Right lobe of liver (tissue), 4 donors: Measurements from ENCODE around the gene NOXRED1.

Source experiments
- POLR2A ChIP-seq: fragments of 450-650 bp; IDR thresholded peaks from one replicate; pipeline ENCODE4 v1.6.1; 2017; ENCODE audit warnings: antibody characterized with exemption, mild to moderate bottlenecking
- TF ChIP-seq, protein P1 (sequence below), 4 donors: fragments of 200-600 bp in 3 of 4; fragments of 450-650 bp in 1 of 4; IDR thresholded peaks; one replicate each; pipeline versions ENCODE4 v1.5.1 to v1.8.0; 2016 to 2022; ENCODE audit warnings: antibody characterized with exemption in 4 of 4, mild to moderate bottlenecking in 2 of 4
- donor health status: DM: no; HTN: no; CAD: no.
- donor health status: DM: no; HTN: no; CAD: no.
- donor health status: DM: no; HTN: yes; CAD: no.

DNA sequence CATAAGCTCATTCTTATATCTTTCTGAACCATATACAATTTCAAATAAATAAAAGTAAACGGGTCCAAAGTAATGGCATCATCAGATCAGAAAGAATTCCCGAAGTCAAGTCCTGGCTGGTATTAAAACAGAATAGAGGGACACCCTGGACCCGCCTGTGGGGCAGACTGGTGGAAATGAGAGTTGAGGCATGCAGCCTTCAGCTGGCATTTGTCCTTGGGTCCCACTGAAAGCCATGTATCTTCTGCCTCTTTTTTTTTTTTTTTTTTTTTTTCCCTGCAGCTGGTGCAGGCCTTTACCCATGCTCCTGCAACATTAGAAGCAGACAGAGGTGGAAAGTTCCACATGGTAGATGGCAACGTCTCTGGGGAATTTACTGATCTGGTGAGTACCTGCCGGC lies 44.5 kb upstream of the NOXRED1 start:
- TF ChIP-seq, protein P1, sequence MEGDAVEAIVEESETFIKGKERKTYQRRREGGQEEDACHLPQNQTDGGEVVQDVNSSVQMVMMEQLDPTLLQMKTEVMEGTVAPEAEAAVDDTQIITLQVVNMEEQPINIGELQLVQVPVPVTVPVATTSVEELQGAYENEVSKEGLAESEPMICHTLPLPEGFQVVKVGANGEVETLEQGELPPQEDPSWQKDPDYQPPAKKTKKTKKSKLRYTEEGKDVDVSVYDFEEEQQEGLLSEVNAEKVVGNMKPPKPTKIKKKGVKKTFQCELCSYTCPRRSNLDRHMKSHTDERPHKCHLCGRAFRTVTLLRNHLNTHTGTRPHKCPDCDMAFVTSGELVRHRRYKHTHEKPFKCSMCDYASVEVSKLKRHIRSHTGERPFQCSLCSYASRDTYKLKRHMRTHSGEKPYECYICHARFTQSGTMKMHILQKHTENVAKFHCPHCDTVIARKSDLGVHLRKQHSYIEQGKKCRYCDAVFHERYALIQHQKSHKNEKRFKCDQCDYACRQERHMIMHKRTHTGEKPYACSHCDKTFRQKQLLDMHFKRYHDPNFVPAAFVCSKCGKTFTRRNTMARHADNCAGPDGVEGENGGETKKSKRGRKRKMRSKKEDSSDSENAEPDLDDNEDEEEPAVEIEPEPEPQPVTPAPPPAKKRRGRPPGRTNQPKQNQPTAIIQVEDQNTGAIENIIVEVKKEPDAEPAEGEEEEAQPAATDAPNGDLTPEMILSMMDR (IDR thresholded peaks at IDR 0.05), result no peak
- TF ChIP-seq POLR2A, result no peak
